ENCODE data around the gene NMB.
A peak's percentile ranks its signal among the peaks of the same experiment; 100 is the strongest.
"Not testable (repeated sequence)": the region's sequence is repeated elsewhere in the genome, so short reads cannot be mapped to it uniquely, and the experiment has no call there.

NMB gene

GRCh38 chr15:84654689-84655453, 3.1 kb downstream of the NMB start:
- DNase-seq: peak; percentile 85

- peak; percentile 98 for DNase-seq
These were observed 3.9 kb downstream of the NMB start, which contains the start of gene WDR73 for GRCh38 chr15:84653910-84654688. TSS of gene WDR73 (minus strand) at chr15:84654283. CDS start at chr15:84654274, 9 bp downstream.

- no peak for DNase-seq
These were observed 4.5 kb downstream of the NMB start for GRCh38 chr15:84653584-84653909.

GRCh38 chr15:84649706-84650105, 8.3 kb downstream of the NMB start:
- DNase-seq: no peak

GRCh38 chr15:84648539-84648938, 9.5 kb downstream of the NMB start:
- DNase-seq: no peak

GRCh38 chr15:84647726-84648125, 10.3 kb downstream of the NMB start:
- DNase-seq: no peak

- DNase-seq: no peak
These were observed 12.0 kb downstream of the NMB start for GRCh38 chr15:84645997-84646396.

- DNase-seq: no peak
These were observed 12.5 kb downstream of the NMB start for GRCh38 chr15:84645496-84645895.

GRCh38 chr15:84643838-84644237, 14.2 kb downstream of the NMB start:
- no peak for DNase-seq

GRCh38 chr15:84642640-84643039, 15.4 kb downstream of the NMB start:
- not testable (repeated sequence) for DNase-seq

GRCh38 chr15:84641871-84642270, 16.1 kb downstream of the NMB start:
- not testable (repeated sequence) for DNase-seq

GRCh38 chr15:84638103-84638502, 19.9 kb downstream of the NMB start:
- no peak for DNase-seq

- no peak for DNase-seq
These were observed 23.7 kb downstream of the NMB start for GRCh38 chr15:84634228-84634837.

GRCh38 chr15:84633311-84634227, 24.4 kb downstream of the NMB start:
- DNase-seq: peak; percentile 87

GRCh38 chr15:84631706-84632272, 26.2 kb downstream of the NMB start:
- no peak for DNase-seq

- DNase-seq: no peak
These were observed 29.0 kb downstream of the NMB start for GRCh38 chr15:84629033-84629432.

- no peak for DNase-seq
These were observed 32.9 kb downstream of the NMB start for GRCh38 chr15:84625123-84625522.

- DNase-seq: no peak
These were observed 33.6 kb downstream of the NMB start for GRCh38 chr15:84624359-84624758.

GRCh38 chr15:84621358-84621979, 36.5 kb downstream of the NMB start:
- no peak for DNase-seq

GRCh38 chr15:84620626-84621025, 37.4 kb downstream of the NMB start:
- DNase-seq: no peak

GRCh38 chr15:84616235-84616634, 41.8 kb downstream of the NMB start:
- no peak for DNase-seq

GRCh38 chr15:84611631-84612030, 46.4 kb downstream of the NMB start:
- no peak for DNase-seq

Measured in islet precursor cell (in vitro differentiated cells).